ENCODE results near the gene PDZD2.

GRCh38 chr5:32043105-32043504 lies 404.2 kb downstream of the PDZD2 start:
- TF ChIP-seq EZH2 (IDR thresholded peaks at IDR 0.05; ENCODE audit: low read depth, unreplicated experiment) (no peak), ZNF114 (CRISPR knock-in tag; IDR thresholded peaks at IDR 0.05) (no peak), EZH2phosphoT487 (IDR thresholded peaks at IDR 0.05; ENCODE audit: unreplicated experiment) (no peak), POLR2AphosphoS5 (IDR thresholded peaks at IDR 0.05; ENCODE audit: low read depth) (no peak), ZNF331 (CRISPR knock-in tag; IDR thresholded peaks at IDR 0.05; ENCODE audit: low read depth) (no peak)
- TF ChIP-seq, protein P1, sequence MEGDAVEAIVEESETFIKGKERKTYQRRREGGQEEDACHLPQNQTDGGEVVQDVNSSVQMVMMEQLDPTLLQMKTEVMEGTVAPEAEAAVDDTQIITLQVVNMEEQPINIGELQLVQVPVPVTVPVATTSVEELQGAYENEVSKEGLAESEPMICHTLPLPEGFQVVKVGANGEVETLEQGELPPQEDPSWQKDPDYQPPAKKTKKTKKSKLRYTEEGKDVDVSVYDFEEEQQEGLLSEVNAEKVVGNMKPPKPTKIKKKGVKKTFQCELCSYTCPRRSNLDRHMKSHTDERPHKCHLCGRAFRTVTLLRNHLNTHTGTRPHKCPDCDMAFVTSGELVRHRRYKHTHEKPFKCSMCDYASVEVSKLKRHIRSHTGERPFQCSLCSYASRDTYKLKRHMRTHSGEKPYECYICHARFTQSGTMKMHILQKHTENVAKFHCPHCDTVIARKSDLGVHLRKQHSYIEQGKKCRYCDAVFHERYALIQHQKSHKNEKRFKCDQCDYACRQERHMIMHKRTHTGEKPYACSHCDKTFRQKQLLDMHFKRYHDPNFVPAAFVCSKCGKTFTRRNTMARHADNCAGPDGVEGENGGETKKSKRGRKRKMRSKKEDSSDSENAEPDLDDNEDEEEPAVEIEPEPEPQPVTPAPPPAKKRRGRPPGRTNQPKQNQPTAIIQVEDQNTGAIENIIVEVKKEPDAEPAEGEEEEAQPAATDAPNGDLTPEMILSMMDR (conservative IDR thresholded peaks at IDR 0.05; ENCODE audit: low read depth in 2 of 2), result no peak
- TF ChIP-seq, protein P2, sequence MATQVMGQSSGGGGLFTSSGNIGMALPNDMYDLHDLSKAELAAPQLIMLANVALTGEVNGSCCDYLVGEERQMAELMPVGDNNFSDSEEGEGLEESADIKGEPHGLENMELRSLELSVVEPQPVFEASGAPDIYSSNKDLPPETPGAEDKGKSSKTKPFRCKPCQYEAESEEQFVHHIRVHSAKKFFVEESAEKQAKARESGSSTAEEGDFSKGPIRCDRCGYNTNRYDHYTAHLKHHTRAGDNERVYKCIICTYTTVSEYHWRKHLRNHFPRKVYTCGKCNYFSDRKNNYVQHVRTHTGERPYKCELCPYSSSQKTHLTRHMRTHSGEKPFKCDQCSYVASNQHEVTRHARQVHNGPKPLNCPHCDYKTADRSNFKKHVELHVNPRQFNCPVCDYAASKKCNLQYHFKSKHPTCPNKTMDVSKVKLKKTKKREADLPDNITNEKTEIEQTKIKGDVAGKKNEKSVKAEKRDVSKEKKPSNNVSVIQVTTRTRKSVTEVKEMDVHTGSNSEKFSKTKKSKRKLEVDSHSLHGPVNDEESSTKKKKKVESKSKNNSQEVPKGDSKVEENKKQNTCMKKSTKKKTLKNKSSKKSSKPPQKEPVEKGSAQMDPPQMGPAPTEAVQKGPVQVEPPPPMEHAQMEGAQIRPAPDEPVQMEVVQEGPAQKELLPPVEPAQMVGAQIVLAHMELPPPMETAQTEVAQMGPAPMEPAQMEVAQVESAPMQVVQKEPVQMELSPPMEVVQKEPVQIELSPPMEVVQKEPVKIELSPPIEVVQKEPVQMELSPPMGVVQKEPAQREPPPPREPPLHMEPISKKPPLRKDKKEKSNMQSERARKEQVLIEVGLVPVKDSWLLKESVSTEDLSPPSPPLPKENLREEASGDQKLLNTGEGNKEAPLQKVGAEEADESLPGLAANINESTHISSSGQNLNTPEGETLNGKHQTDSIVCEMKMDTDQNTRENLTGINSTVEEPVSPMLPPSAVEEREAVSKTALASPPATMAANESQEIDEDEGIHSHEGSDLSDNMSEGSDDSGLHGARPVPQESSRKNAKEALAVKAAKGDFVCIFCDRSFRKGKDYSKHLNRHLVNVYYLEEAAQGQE (IDR thresholded peaks at IDR 0.05; ENCODE audit: unreplicated experiment), result no peak

Data from GM23338 (cell line).